Peyer's patch (tissue), 4 donors: ENCODE results near the gene NTRK2. TPM values are rescaled to one million over a fixed set of nuclear protein-coding genes. Genes with fewer than 3 reads are reported as not detected.

Source experiments
- DNase-seq, 3 donors: peaks; one replicate each; pipeline ENCODE4 v3.0.0-alpha.2; 2017 to 2019
- H3K27ac ChIP-seq, 4 donors: fragments of 200-600 bp; sonication (generic); one replicate each; pipeline ENCODE4 v1.5.1; 2016 to 2019
- H3K27me3 ChIP-seq, 2 donors: fragments of 200-600 bp; sonication (generic); one replicate each; pipeline ENCODE4 v1.5.1; 2019
- H3K36me3 ChIP-seq, 3 donors: fragments of 200-600 bp; sonication (generic); one replicate each; pipeline ENCODE4 v1.5.1; 2016 to 2019
- H3K4me1 ChIP-seq, 4 donors: fragments of 200-600 bp; sonication (generic); one replicate each; pipeline ENCODE4 v1.5.1; 2016 to 2019
- H3K4me3 ChIP-seq, 4 donors: fragments of 200-600 bp; sonication (generic); 1 replicate in 3 of 4; 2 replicates in 1 of 4; pipeline ENCODE4 v1.5.1; 2016 to 2019; ENCODE audit warnings: mild to moderate bottlenecking in 1 of 4
- H3K9me3 ChIP-seq, 4 donors: fragments of 200-600 bp; sonication (generic); one replicate each; pipeline ENCODE4 v1.5.1; 2016 to 2019; ENCODE audit warnings: mild to moderate bottlenecking in 1 of 4
- POLR2A ChIP-seq, 2 donors: fragments of 450-650 bp; IDR thresholded peaks; one replicate each; pipeline ENCODE4 v1.5.1; 2017; ENCODE audit warnings: antibody characterized with exemption in 2 of 2, mild to moderate bottlenecking in 2 of 2, moderate library complexity in 2 of 2
- total RNA-seq, 4 donors: library from RNA; depleted of rRNA; stranded (reverse); fragments of >200 nt; gene quantifications; one replicate each; pipeline ENCODE4 v1.1.0, GENCODE V29; 2016
- TF ChIP-seq, protein P1 (sequence below), 6 experiments: fragments of 450-650 bp in 4 of 6; fragments of 200-600 bp in 2 of 6; sonication (generic) in 1 of 6; IDR thresholded peaks; one replicate each; pipeline ENCODE4 v1.5.1; 2017 to 2019; ENCODE audit warnings: antibody characterized with exemption in 6 of 6, mild to moderate bottlenecking in 3 of 6, moderate library complexity in 1 of 6

Gene NTRK2
- total RNA-seq, 4 donors from 2014 or later, result 0.35 to 1.7 (median 0.84) TPM

- no peak for TF ChIP-seq POLR2A (IDR thresholded peaks at IDR 0.05)
- TF ChIP-seq, protein P1, sequence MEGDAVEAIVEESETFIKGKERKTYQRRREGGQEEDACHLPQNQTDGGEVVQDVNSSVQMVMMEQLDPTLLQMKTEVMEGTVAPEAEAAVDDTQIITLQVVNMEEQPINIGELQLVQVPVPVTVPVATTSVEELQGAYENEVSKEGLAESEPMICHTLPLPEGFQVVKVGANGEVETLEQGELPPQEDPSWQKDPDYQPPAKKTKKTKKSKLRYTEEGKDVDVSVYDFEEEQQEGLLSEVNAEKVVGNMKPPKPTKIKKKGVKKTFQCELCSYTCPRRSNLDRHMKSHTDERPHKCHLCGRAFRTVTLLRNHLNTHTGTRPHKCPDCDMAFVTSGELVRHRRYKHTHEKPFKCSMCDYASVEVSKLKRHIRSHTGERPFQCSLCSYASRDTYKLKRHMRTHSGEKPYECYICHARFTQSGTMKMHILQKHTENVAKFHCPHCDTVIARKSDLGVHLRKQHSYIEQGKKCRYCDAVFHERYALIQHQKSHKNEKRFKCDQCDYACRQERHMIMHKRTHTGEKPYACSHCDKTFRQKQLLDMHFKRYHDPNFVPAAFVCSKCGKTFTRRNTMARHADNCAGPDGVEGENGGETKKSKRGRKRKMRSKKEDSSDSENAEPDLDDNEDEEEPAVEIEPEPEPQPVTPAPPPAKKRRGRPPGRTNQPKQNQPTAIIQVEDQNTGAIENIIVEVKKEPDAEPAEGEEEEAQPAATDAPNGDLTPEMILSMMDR (IDR thresholded peaks at IDR 0.05), result no peak
- H3K27ac ChIP-seq, result no peak overlapping the region
- H3K27me3 ChIP-seq, result peaks cover 0 to 13% of the 10 kb centered on the region in 2 donors
Measured at GRCh38 chr9:84671586-84672521, 2.3 kb downstream of the NTRK2 start.

GRCh38 chr9:84673806-84674205, 4.3 kb downstream of the NTRK2 start:
- DNase-seq, result no peak
- peaks cover 0 to 13% of the 10 kb centered on the region in 2 donors for H3K27me3 ChIP-seq
- H3K9me3 ChIP-seq, result no peaks in the 10 kb centered on the region
- H3K27ac ChIP-seq, result no peak overlapping the region
- no peaks in the 10 kb centered on the region for H3K36me3 ChIP-seq
- TF ChIP-seq POLR2A (IDR thresholded peaks at IDR 0.05), result no peak
- TF ChIP-seq, protein P1 (IDR thresholded peaks at IDR 0.05), result no peak
- H3K4me3 ChIP-seq, result no peak overlapping the region
- peaks cover 0 to 17% (median 0%) of the 10 kb centered on the region in 4 donors for H3K4me1 ChIP-seq

More at GRCh38 chr9:84671586-84672521, 2.3 kb downstream of the NTRK2 start:
- Histone ChIP-seq H3K36me3 (no peaks in the 10 kb centered on the region), H3K4me3 (no peak overlapping the region), H3K4me1 (peaks cover 0 to 32% (median 0%) of the 10 kb centered on the region in 4 donors), H3K9me3 (no peaks in the 10 kb centered on the region)
- DNase-seq, result no peak

DNA sequence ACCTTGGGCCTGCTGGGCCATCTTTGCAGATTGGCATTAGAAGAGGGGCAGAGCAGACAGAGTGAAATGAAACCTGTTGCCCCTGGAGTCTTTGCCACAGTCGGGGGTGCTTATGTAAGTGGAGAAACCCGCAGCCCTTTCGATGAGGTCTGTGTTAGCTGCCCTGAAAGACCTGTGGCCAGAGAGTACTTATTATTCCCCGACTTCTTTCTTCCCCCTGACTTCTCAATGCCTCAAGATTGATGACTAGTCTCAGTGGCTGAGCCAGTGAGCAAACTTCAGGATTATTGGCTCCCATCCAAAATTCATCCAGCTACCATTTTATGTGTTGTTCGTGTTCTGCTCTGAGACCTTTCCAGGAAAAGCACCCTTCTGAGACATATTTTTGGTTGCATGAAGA, 7.6 kb downstream of the NTRK2 start:
- H3K36me3 ChIP-seq, result no peaks in the 10 kb centered on the region
- H3K27me3 ChIP-seq, result no peaks in the 10 kb centered on the region
- H3K27ac ChIP-seq, result no peak overlapping the region
- TF ChIP-seq, protein P1 (IDR thresholded peaks at IDR 0.05), result no peak
- no peak for TF ChIP-seq POLR2A (IDR thresholded peaks at IDR 0.05)
- no peak overlapping the region for H3K4me3 ChIP-seq
- no peak for DNase-seq
- no peaks in the 10 kb centered on the region for H3K9me3 ChIP-seq
- no peaks in the 10 kb centered on the region for H3K4me1 ChIP-seq

DNA sequence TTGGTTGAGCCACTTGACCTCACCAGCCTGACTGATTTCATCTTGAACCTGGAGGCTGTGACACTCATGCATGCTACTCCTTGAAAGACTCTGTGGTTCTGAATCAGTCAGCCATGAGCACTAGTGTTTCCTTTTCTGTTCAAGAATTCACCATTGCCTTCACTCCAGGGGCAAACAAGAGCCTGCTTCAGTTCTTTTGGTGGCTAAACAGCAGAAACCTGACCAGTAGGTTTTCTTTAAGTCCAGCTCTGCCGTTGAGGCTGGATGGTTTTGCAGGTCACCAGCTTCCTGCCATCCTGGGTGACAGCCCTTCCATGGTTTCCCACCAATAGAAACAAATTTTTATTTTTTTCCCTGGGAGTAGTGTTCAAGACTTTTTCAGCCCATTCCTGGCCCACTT, 10.0 kb downstream of the NTRK2 start:
- no peak overlapping the region for H3K27ac ChIP-seq
- no peaks in the 10 kb centered on the region for H3K9me3 ChIP-seq

DNA sequence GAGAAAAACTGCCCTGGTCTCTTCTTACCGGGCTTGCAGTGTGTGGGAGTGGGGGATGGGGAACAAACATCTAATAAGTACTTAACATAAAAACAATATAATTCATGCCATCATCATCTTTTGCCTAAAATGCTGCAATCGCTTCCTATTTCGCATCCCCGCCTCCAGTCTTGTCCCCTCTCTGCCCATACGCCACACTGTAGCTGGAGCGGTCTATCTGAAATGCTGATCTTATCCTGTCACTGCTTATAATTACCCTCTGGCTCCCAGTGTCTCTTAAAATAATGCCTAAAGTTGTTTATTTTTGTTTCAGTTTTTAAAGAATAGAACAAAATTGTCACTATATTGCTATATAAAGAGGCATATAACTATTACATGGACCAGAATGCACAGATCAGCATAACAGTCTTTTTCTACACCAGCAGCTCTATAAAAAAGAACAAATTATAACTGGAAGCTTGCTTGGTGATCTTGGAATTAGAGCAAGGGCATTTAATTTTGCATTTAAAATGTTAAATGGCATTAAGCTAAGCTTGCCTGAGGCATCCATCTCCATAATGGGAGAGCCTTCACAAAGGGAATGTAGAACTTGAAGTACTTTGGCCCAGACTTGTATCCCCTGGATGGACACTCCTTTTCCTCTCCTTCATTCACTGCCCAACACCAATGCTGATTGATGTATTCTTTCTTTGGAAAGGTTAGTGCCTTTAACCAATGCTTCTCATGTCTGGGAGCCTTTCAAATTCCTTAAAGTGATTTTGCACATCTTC, 12.2 kb downstream of the NTRK2 start:
- no peaks in the 10 kb centered on the region for H3K27me3 ChIP-seq
- no peaks in the 10 kb centered on the region for H3K4me1 ChIP-seq
- H3K9me3 ChIP-seq, result no peaks in the 10 kb centered on the region
- no peak overlapping the region for H3K27ac ChIP-seq
- H3K4me3 ChIP-seq, result no peak overlapping the region
- DNase-seq, result no peak
- TF ChIP-seq, protein P1 (IDR thresholded peaks at IDR 0.05), result no peak
- TF ChIP-seq POLR2A (IDR thresholded peaks at IDR 0.05), result no peak
- H3K36me3 ChIP-seq, result no peaks in the 10 kb centered on the region

More for the DNA sequence above, 10.0 kb downstream of the NTRK2 start:
- no peaks in the 10 kb centered on the region for H3K36me3 ChIP-seq
- H3K4me3 ChIP-seq, result no peak overlapping the region
- no peaks in the 10 kb centered on the region for H3K4me1 ChIP-seq
- TF ChIP-seq, protein P1 (IDR thresholded peaks at IDR 0.05), result no peak
- no peak for TF ChIP-seq POLR2A (IDR thresholded peaks at IDR 0.05)
- no peaks in the 10 kb centered on the region for H3K27me3 ChIP-seq
- DNase-seq, result no peak
